Measurements from ENCODE around the gene KY. TPM values are rescaled to one million over a fixed set of nuclear protein-coding genes. Genes with fewer than 3 reads are reported as not detected.

The KY gene
- total RNA-seq, 1 donor from 2014 or later, result 3.7 TPM

DNA sequence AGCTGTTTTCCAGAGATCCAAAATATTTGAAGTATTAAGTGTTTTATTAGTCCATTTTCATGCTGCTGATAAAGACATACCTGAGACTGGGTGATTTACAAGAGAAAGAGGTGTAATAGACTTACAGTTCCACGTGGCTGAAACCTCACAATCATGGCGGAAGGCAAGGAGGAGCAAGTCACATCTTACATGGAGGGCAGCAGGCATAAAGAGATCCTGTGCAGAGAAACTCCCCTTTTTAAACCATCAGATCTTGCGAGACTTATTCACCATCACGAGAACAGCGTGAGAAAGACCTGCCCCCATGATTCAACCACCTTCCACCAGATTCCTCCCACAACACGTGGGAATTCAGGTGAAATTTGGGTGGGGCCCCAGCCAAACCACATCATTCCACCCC, 82.0 kb downstream of the KY start:
- no peak for TF ChIP-seq CTCF (IDR thresholded peaks at IDR 0.05)
- TF ChIP-seq POLR2A (IDR thresholded peaks at IDR 0.05), result no peak
- no peak for TF ChIP-seq POLR2AphosphoS5 (IDR thresholded peaks at IDR 0.05; ENCODE audit: insufficient read depth in 1 of 2, low read depth in 1 of 2)
- H3K9me3 ChIP-seq, result no peaks in the 10 kb centered on the region
- H3K27me3 ChIP-seq, result no peaks in the 10 kb centered on the region
- no peak for DNase-seq (ENCODE audit: extremely low spot score in 2 of 2)
- no peaks in the 10 kb centered on the region for H3K36me3 ChIP-seq
- no peaks in the 10 kb centered on the region for H3K4me1 ChIP-seq
- intact Hi-C loops (cut with DNase I), result no loop called here
- no peak overlapping the region for H3K4me3 ChIP-seq
- no peak overlapping the region for H3K27ac ChIP-seq

DNA sequence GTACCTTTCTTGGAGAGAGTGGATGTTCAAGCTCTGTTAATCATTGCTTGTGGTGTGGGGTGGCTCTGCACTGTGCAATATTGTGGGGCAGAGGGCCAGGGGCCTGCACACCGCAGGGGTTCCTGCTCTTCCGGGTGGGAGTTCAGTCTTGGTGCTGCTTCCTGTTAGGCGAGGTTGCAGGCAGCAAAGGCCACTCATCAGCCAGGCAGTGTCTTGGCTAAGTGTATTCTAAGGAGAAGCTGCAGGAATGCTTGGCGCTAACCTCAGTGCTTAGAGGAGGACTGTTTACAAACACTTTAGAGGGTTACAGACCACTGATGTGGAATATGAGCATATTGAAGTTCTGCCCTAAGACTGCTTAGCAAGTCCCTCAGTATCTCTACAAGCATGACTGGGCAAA, 83.2 kb downstream of the KY start:
- intact Hi-C loops (cut with DNase I), result no loop called here
- no peaks in the 10 kb centered on the region for H3K27me3 ChIP-seq
- no peak for DNase-seq (ENCODE audit: extremely low spot score in 2 of 2)
- H3K27ac ChIP-seq, result no peak overlapping the region
- H3K4me1 ChIP-seq, result no peaks in the 10 kb centered on the region
- no peaks in the 10 kb centered on the region for H3K9me3 ChIP-seq
- no peaks in the 10 kb centered on the region for H3K36me3 ChIP-seq
- TF ChIP-seq CTCF (IDR thresholded peaks at IDR 0.05) (no peak), POLR2AphosphoS5 (IDR thresholded peaks at IDR 0.05; ENCODE audit: insufficient read depth in 1 of 2, low read depth in 1 of 2) (no peak)
- H3K4me3 ChIP-seq, result no peak overlapping the region

GRCh38 chr3:134564991-134565390, 85.8 kb downstream of the KY start:
- intact Hi-C loops (cut with DNase I), result no loop called here
- TF ChIP-seq POLR2AphosphoS5 (IDR thresholded peaks at IDR 0.05; ENCODE audit: insufficient read depth in 1 of 2, low read depth in 1 of 2) (no peak), CTCF (IDR thresholded peaks at IDR 0.05) (no peak), POLR2A (IDR thresholded peaks at IDR 0.05) (no peak)
- Histone ChIP-seq H3K4me3 (no peak overlapping the region), H3K36me3 (peaks cover 0 to 14% of the 10 kb centered on the region in 2 donors), H3K9me3 (no peaks in the 10 kb centered on the region), H3K27me3 (no peaks in the 10 kb centered on the region), H3K4me1 (no peaks in the 10 kb centered on the region), H3K27ac (no peak overlapping the region)
- no peak for DNase-seq (ENCODE audit: extremely low spot score in 2 of 2)

- intact Hi-C loops (cut with DNase I), result no loop called here
- no peak for DNase-seq (ENCODE audit: extremely low spot score in 2 of 2)
Measured at GRCh38 chr3:134563601-134564000, 87.2 kb downstream of the KY start.

DNA sequence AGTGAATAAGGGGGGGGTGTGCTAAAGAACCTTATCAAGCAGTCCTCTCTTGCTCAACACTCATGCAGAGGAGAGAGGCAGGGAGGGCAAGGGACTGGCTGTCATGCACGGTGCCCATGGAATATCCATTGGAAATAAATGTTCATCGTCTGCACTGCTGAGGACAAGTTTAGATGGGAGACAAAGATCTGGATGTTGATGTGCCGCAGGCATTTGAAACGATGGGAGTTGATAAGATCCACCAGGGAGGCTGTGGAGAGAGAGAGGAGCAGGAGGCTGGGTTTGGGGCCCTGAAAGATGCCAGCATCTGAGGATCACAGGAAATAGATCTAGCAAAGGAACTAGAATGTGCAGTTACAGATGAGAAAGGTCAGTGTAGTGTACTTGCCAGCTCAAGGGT, 88.8 kb downstream of the KY start:
- Histone ChIP-seq H3K4me1 (no peaks in the 10 kb centered on the region), H3K27ac (no peak overlapping the region), H3K36me3 (peaks cover 0 to 29% of the 10 kb centered on the region in 2 donors), H3K9me3 (no peaks in the 10 kb centered on the region), H3K4me3 (no peak overlapping the region), H3K27me3 (no peaks in the 10 kb centered on the region)
- no peak for DNase-seq (ENCODE audit: extremely low spot score in 2 of 2)
- TF ChIP-seq CTCF (IDR thresholded peaks at IDR 0.05) (no peak), POLR2AphosphoS5 (IDR thresholded peaks at IDR 0.05; ENCODE audit: insufficient read depth in 1 of 2, low read depth in 1 of 2) (no peak), POLR2A (IDR thresholded peaks at IDR 0.05) (no peak)
- intact Hi-C loops (cut with DNase I), result no loop called here

More at GRCh38 chr3:134563601-134564000, 87.2 kb downstream of the KY start:
- Histone ChIP-seq H3K36me3 (peaks cover 0 to 28% of the 10 kb centered on the region in 2 donors), H3K9me3 (no peaks in the 10 kb centered on the region), H3K27ac (no peak overlapping the region), H3K4me3 (no peak overlapping the region), H3K27me3 (no peaks in the 10 kb centered on the region), H3K4me1 (no peaks in the 10 kb centered on the region)
- TF ChIP-seq POLR2A (IDR thresholded peaks at IDR 0.05) (no peak), CTCF (IDR thresholded peaks at IDR 0.05) (no peak), POLR2AphosphoS5 (IDR thresholded peaks at IDR 0.05; ENCODE audit: insufficient read depth in 1 of 2, low read depth in 1 of 2) (no peak)

Data from vagina (tissue), 2 donors.